NCI-H1694 treated with DMSO at 0.1 percent for 48 hours (cell line): ENCODE results near the gene GATAD2A.
"Not testable (repeated sequence)": the region's sequence is repeated elsewhere in the genome, so short reads cannot be mapped to it uniquely, and the experiment has no call there.

Experiments used
- DNase-seq: peaks from one replicate; lab custom pipeline; 2025; lab: John Stamatoyannopoulos, UW

Gene GATAD2A, protein sequence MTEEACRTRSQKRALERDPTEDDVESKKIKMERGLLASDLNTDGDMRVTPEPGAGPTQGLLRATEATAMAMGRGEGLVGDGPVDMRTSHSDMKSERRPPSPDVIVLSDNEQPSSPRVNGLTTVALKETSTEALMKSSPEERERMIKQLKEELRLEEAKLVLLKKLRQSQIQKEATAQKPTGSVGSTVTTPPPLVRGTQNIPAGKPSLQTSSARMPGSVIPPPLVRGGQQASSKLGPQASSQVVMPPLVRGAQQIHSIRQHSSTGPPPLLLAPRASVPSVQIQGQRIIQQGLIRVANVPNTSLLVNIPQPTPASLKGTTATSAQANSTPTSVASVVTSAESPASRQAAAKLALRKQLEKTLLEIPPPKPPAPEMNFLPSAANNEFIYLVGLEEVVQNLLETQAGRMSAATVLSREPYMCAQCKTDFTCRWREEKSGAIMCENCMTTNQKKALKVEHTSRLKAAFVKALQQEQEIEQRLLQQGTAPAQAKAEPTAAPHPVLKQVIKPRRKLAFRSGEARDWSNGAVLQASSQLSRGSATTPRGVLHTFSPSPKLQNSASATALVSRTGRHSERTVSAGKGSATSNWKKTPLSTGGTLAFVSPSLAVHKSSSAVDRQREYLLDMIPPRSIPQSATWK

GRCh38 chr19:19404879-19405860 lies at the start of gene GATAD2A:
TSS of gene GATAD2A (plus strand) at chr19:19405675. CDS start at chr19:19465346, 59,671 bp downstream.
- DNase-seq: peak; percentile 75

DNA sequence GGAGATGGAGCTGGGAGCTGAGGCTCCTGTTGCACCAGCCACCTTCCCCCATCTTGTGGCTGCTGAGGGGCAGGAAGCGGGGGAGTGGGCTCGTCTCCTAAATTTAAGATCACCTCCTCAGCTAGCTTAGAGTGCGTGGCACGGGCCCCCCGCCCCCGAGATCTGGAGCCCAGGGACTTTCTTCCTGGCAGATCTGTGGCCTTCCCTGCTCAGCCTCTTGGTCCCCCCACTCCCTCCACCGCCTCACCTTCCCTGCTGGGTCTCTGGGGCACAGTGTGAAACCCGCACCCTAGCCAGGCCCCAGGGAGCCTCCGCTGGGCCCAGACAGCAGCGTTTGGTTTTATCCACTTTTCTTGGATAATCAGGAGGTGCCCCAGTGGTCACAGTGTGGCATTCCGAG lies 49.0 kb upstream of the GATAD2A start:
- no peak for DNase-seq

DNA sequence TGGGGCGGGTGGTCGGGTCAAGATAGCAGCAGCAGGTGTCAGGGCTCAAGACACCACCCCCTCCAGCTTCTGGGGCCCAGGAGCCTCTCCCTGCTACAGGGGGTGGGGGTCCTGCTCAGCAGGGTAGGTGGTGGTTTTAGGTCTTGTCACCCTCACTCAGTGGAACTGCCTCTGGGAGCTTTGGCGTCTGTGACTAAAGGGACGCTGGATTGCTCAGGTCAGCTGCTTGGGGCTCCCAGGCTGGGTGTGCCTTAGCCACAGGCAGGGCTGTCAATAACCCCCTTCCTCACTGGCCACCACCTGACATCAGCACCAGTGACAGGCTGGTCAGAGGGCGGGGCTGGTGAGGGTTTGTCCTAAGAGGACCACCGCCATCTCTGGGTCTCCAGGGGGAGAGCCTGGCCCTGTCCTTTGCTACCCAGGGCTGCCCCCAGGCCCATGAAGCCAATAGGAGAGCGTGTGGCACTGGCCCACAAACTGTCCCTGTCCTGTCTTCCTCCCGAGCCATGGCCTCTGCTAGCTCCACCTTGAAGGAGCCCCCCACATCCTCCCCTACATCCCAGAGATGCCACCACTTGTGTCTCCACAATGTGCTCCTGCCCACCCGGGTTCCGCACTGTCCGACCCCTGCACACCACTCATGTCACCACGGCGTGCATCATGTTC lies 48.4 kb upstream of the GATAD2A start:
- no peak for DNase-seq

DNA sequence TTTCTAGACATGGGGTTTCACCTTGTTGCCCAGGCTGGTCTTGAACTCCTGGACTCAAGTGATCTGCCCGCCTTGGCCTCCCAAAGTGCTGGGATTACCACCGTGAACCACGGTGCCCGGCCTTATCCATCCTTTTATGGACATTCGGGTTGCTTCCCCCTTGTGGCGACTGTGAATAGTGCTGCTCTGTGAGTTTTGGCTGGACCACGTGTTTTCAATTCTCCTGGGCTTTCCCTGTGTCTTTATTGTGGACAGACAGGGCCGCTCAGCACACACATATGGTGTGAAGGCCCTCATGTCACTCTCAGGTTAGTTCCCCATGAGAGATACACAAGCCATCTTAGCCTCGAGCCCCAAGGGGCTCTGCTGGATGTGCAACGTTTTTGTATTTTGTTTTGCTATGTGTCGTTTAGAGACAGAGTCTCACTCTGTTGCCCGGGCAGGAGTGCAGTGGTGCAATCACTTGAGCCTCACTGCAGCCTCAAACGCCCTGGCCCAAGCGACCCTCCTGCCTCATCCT lies 44.3 kb upstream of the GATAD2A start:
- DNase-seq: peak; percentile 78

DNA sequence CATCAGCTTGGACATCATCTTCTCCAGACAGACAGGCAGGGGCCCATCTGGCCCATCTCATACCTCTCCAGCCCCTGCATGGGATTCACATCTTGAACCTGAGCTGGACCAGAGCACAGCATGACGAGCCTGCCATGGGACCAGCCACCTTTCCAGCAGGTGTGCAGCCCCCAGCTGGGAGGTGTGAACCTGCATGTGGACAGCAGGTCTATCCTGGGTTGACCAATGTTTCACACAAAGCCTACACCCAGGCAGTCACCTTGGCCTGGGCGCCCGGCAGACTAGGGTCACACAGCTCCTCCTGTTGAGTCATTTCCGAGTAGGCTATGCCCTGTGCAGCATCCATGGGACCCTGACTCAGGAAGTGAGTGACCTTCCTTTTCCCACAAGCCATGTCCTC lies 43.4 kb upstream of the GATAD2A start:
- DNase-seq: no peak

DNA sequence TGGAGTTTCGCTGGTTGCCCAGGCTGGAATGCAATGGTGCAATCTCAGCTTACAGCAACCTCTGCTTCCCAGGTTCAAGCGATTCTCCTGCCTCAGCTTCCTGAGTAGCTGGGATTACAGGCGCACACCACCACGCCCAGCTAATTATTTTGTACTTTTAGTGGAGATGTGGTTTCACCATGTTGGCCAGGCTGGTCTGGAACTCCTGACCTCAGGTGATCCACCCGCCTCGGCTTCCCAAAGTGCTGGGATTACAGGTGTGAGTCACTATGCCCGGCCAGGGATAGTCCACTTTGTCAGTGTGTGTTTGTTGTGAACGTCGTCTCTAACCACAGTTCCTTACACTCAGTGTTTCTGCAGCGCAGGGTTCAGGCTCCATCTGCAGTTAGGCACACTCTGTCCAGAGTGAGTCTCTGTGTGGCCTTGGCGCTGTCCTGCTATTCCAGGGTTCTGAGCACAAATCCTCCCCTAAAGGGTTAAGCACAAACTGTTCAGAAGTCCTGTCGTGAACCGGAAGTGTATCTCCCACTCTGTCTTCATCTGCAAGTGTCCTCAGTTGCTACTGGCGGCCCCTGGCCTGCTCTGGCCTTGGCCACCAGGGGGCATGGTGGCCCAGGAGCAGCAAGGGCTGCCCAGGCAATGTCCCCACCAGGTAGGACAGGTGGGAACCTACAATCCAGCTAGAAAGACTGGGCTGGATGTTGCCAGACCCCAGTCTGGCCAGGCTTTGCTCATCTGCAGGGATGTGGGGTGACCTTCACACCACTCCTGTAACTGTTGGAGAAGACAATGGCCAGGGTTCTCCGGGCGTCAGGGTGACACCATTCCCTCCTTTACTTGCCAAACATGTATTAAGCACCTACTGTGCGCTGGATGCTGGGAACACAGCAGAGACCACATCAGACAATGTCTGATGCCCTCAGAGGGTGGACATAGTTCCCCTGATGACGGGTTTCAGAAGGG lies 38.8 kb upstream of the GATAD2A start:
- peak; percentile 37 for DNase-seq

- no peak for DNase-seq
Observed at GRCh38 chr19:19368087-19368486, 37.4 kb upstream of the GATAD2A start.

- DNase-seq: no peak
Observed at GRCh38 chr19:19371059-19371458, 34.4 kb upstream of the GATAD2A start.

- DNase-seq: no peak
Observed at GRCh38 chr19:19372656-19373416, 32.6 kb upstream of the GATAD2A start.

DNA sequence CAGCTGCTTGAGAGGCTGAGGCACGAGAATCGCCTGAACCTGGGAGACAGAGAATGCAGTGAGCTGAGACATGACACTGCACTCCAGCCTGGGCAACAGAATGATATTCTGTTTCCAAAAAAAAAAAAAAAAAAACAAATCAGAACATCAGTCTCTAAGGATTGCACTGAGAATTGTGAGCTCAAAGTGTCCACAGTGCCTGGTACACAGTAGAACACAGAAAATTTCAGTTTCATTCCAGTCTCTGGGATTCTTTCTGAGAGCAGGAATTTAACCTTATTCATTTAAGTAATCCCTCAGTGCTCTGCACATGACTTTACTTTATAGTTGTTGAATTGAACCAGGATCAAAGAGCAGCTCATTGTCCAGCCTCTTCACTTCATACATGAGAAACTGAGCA lies 25.9 kb upstream of the GATAD2A start:
- no peak for DNase-seq

DNA sequence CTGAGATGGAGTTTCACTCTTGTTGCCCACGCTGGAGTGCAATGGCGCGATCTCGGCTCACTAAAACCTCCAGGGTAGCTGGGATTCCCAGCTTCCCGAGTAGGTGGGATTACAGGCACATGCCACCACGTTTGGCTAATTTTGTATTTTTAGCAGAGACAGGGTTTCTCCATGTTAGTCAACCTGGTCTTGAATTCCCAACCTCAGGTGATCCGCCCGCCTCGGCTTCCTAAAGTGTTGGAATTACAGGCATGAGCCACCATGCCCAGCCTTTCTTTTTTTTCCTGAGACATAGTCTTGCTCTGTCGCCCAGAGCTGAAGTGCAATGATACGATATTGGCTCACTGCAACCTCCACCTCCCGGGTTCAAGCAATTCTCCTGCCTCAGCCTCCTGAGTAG lies 25.2 kb upstream of the GATAD2A start:
- DNase-seq: not testable (repeated sequence)

DNA sequence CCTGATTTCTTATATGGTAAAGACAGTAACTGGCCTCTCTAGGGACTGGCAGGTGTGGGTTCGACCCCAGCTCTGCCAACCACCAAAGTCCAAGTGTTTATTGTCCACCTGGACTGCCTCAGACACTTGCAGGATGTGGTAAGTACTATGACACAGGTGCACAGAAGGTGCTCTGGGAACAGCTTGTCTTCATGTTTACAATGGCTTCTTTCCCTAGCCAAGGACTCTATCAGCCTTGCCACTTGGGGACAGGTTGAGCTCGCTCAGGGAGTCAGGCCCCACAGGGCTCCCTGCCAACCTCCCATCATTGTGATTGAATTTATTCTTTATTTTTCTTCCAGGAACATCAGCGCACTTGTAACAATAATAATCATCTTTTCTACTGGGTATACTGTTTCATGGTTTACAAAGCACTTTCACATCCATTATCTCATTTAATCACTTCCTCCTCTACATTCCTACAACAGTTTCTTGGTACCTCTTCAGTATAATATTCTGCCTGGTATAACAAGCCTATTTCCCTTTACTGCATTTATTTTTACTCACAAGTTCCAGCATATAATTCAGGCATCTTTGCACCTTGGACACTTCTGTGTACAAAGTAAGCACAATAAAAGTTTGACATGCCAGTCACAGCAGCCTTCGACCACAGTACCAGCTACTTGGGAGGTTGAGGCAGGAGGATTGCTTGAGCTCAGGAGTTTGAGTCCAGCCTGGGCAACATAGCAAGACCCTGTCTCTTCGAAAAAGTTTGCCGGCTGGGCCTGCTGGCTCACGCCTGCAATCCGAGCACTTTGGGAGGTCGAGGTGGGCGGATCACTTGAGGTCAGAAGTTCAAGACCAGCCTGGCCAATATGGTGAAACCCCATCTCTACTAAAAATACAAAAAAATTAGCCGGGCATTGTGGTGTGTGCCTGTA lies 24.2 kb upstream of the GATAD2A start:
- DNase-seq: no peak

DNA sequence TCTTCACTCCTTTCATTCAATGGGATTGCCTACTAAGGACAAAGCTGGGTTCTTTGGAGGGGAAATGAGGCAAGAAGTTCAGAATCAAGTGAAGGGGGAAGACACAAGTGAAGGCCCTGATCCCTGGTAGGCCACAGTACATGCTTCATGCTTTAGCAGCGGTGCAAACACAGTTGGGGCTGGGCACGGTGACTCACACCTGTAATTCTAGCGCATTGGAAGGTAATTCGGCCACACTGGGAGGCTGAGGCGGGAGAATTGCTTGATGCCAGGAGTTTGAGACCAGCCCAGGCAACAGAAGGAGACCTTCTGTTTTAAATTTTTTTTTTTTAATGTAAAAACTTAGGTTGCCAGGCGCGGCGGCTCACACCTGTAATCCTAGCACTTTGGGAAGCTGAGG lies 23.4 kb upstream of the GATAD2A start:
- no peak for DNase-seq

- no peak for DNase-seq
Observed at GRCh38 chr19:19384486-19384885, 21.0 kb upstream of the GATAD2A start.

- peak; percentile 98 for DNase-seq
Observed at GRCh38 chr19:19385131-19385895, 20.2 kb upstream of the GATAD2A start.

DNA sequence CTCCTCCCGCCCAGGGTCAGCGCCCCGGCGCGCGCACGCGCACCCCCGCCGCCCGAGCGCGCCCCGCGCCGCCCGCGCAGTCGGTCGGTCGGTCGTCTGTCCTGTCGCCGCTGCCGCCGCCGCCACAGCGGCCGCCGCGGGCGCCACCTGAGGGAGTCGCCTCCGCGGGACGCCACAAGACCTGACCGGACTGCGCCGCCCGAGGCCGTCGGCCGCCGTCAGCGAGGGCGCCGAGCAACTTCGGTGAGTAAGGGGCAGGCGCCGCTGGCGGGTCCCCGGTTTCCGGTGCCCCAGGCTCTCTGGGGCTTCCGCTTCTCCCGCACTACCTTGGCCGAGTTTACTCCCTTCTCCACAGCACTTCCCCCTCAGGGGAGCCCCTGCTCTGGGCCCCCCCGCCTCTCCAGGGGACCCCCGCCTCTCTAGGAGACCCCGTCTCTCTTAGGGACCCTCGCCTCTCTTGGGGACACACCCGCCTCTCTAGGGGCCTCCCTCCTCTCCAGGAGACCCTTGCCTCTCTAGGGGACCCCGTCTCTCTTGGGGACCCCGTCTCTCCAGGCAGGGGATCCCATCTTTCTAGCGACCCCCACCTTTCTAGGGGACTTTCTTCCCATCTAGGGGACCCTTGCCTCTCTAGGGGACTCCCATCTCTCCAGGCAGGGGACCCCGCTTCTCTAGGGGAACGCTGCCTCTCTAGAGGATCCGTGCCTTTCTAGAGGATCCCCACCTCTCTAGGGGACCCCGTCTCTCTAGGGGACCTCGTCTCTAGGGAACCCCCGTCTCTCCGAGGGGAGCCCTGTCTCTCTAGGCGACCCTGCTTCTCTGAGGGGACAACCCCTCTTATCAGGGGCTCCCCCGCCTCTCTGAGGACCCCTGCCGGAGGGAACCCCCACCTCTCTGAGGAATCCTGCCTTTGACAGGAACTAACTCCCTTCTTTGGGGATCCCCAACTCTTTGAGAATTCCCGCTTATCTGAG lies 19.3 kb upstream of the GATAD2A start:
- no peak for DNase-seq

DNA sequence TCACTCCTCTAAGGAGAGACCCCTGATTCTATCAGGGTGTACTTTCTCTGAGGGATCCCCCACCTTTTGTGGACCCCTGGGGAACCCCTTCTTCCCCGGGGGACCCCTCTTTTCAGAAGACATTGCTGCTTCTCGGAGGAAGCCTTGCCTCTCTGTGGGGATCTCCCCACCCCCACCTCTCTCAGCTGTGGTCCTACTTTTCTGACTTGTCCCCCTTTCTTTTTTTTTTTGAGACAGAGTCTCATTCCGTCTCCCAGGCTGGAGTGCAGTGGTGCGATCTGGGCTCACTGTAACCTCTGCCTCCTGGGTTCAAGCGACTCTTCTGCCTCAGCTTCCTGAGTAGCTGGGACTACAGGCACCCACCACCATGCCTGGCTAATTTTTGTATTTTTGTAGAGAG lies 18.4 kb upstream of the GATAD2A start:
- no peak for DNase-seq
